ENCODE results near the gene CCDC88C. TPM values are rescaled to one million over a fixed set of nuclear protein-coding genes. Genes with fewer than 3 reads are reported as not detected.

Gene CCDC88C
- total RNA-seq, 2 experiments from 2014 or later: 137 to 253 TPM

GRCh38 chr14:91374879-91375702 lies 42.5 kb downstream of the CCDC88C start:
- Histone ChIP-seq H3K4me2 (ENCODE audit: low read length) (peak overlapping the region; percentile 95), H3K36me3 (ENCODE audit: insufficient read depth, low read length) (peaks cover 68% of the 10 kb centered on the region; the same call in 1 of the 2 replicates), H3K9me3 (ENCODE audit: low read length) (no peaks in the 10 kb centered on the region), H3K79me2 (ENCODE audit: insufficient read depth, low read depth, low read length) (peaks cover 98% of the 10 kb centered on the region), H3K9me2 (ENCODE audit: insufficient read depth, low read length) (no peaks in the 10 kb centered on the region), H3K4me1 (ENCODE audit: insufficient read depth, low read length, poor library complexity, severe bottlenecking) (peaks cover 100% of the 10 kb centered on the region), H3K27ac (ENCODE audit: low read depth, low read length, poor library complexity, severe bottlenecking) (peak overlapping the region; percentile 94), H3K4me3 (ENCODE audit: low read depth, low read length, poor library complexity, severe bottlenecking) (peak overlapping the region; percentile 60), H4K20me1 (ENCODE audit: insufficient read depth, low read length) (peaks cover 15% of the 10 kb centered on the region), H2AFZ (ENCODE audit: low read length) (no peak overlapping the region)
- POLR2A ChIA-PET: interaction anchor here (1.0 to 18.1 kb wide), 13 partner anchors 8 to 134 kb away, joined by 3 to 311 read pairs (median 10); partner anchors contain the start of gene CCDC88C
- no TSS peak for BruUV-seq (replicated peaks)
- TF ChIP-seq EZH2phosphoT487 (IDR thresholded peaks at IDR 0.05; ENCODE audit: borderline replicate concordance, low read depth, low read length) (no peak), CTCF (conservative IDR thresholded peaks at IDR 0.05; ENCODE audit: low read length) (no peak)
- DNase-seq (ENCODE audit: low spot score): peak; percentile 72
- intact Hi-C loops (cut with micrococcal nuclease; ENCODE audit: unreplicated experiment): loop anchor here (1.0 to 2.0 kb wide), 3 partner anchors 16 to 53 kb away; no protein-coding TSS in a partner anchor
- CTCF ChIA-PET (ENCODE audit: unreplicated experiment): interaction anchor here (1.0 to 3.0 kb wide), 4 partner anchors 19 to 41 kb away, joined by 3 to 16 read pairs (median 4); no protein-coding TSS in a partner anchor

GRCh38 chr14:91374287-91374878 lies 43.2 kb downstream of the CCDC88C start:
- no TSS peak for BruUV-seq (replicated peaks)
- Histone ChIP-seq H3K9me2 (ENCODE audit: insufficient read depth, low read length) (no peaks in the 10 kb centered on the region), H3K4me2 (ENCODE audit: low read length) (peak overlapping the region; percentile 95), H3K4me3 (ENCODE audit: low read depth, low read length, poor library complexity, severe bottlenecking) (peak overlapping the region; percentile 60), H2AFZ (ENCODE audit: low read length) (no peak overlapping the region), H3K9me3 (ENCODE audit: low read length) (no peaks in the 10 kb centered on the region), H3K36me3 (ENCODE audit: insufficient read depth, low read length) (peaks cover 64% of the 10 kb centered on the region; the same call in 1 of the 2 replicates), H3K27ac (ENCODE audit: low read depth, low read length, poor library complexity, severe bottlenecking) (peak overlapping the region; percentile 94), H3K4me1 (ENCODE audit: insufficient read depth, low read length, poor library complexity, severe bottlenecking) (peaks cover 100% of the 10 kb centered on the region), H4K20me1 (ENCODE audit: insufficient read depth, low read length) (peaks cover 13% of the 10 kb centered on the region; the same call in 1 of the 2 replicates), H3K79me2 (ENCODE audit: insufficient read depth, low read depth, low read length) (peaks cover 98% of the 10 kb centered on the region)
- TF ChIP-seq CTCF (conservative IDR thresholded peaks at IDR 0.05; ENCODE audit: low read length) (no peak), EZH2phosphoT487 (IDR thresholded peaks at IDR 0.05; ENCODE audit: borderline replicate concordance, low read depth, low read length) (no peak)
- CTCF ChIA-PET (ENCODE audit: unreplicated experiment): interaction anchor here (1.2 to 3.0 kb wide), 3 partner anchors 18 to 41 kb away, joined by 3 to 16 read pairs (median 6); no protein-coding TSS in a partner anchor
- intact Hi-C loops (cut with micrococcal nuclease; ENCODE audit: unreplicated experiment): loop anchor here (1.0 to 2.0 kb wide), 3 partner anchors 16 to 52 kb away; no protein-coding TSS in a partner anchor
- peak; percentile 47 for DNase-seq (ENCODE audit: low spot score)
- POLR2A ChIA-PET: interaction anchor here (0.6 to 18.1 kb wide), 11 partner anchors 9 to 134 kb away, joined by 3 to 311 read pairs (median 10); partner anchors contain the start of gene CCDC88C

Data from OCI-LY7 (cell line).